ENCODE data around the gene TTC19.

- TF ChIP-seq TBP (IDR thresholded peaks at IDR 0.05; ENCODE audit: low read depth, low read length), result no peak
- no peak for TF ChIP-seq RBBP5 (IDR thresholded peaks at IDR 0.05; ENCODE audit: borderline replicate concordance, low read depth, low read length)
Observed at GRCh38 chr17:15971882-15972281, 27.7 kb upstream of the TTC19 start.

All from H1 (cell line).